Activated CD8-positive, alpha-beta memory T cell treated with anti-CD3 and anti-CD28 coated beads, Interleukin-2, amount 50 U/mL, for 48 hours (primary cell): ENCODE data around the gene GJD2.

Source experiments
- DNase-seq: peaks from one replicate; pipeline ENCODE4 v3.0.0-alpha.2; 2020

Gene GJD2

GRCh38 chr15:34772312-34772711 is 17.5 kb upstream of the GJD2 start:
- DNase-seq, result no peak

- no peak for DNase-seq
These were observed 14.9 kb upstream of the GJD2 start for GRCh38 chr15:34769711-34770110.

GRCh38 chr15:34768530-34768929 is 13.7 kb upstream of the GJD2 start:
- DNase-seq, result no peak

GRCh38 chr15:34765741-34766140 is 10.9 kb upstream of the GJD2 start:
- no peak for DNase-seq

GRCh38 chr15:34760909-34761308 is 6.1 kb upstream of the GJD2 start:
- no peak for DNase-seq

- no peak for DNase-seq
These were observed 5.2 kb upstream of the GJD2 start for GRCh38 chr15:34759992-34760391.

GRCh38 chr15:34759347-34759746 is 4.5 kb upstream of the GJD2 start:
- DNase-seq, result no peak

GRCh38 chr15:34757262-34757661 is 2.5 kb upstream of the GJD2 start:
- no peak for DNase-seq

- no peak for DNase-seq
These were observed 598 bp upstream of the GJD2 start for GRCh38 chr15:34755419-34755773.

GRCh38 chr15:34754171-34754601 is 612 bp downstream of the GJD2 start:
- DNase-seq, result no peak

GRCh38 chr15:34753236-34753894 is 1.4 kb downstream of the GJD2 start:
- no peak for DNase-seq

GRCh38 chr15:34749691-34750090 is 5.1 kb downstream of the GJD2 start:
- no peak for DNase-seq

- DNase-seq, result no peak
These were observed 15.5 kb downstream of the GJD2 start for GRCh38 chr15:34739346-34739745.

- no peak for DNase-seq
These were observed 16.8 kb downstream of the GJD2 start for GRCh38 chr15:34738002-34738401.

- DNase-seq, result no peak
These were observed 17.3 kb downstream of the GJD2 start for GRCh38 chr15:34737477-34737876.

- no peak for DNase-seq
These were observed 20.5 kb downstream of the GJD2 start for GRCh38 chr15:34734303-34734702.

GRCh38 chr15:34733621-34734020 is 21.2 kb downstream of the GJD2 start:
- no peak for DNase-seq

GRCh38 chr15:34732430-34732829 is 22.4 kb downstream of the GJD2 start:
- DNase-seq, result no peak

GRCh38 chr15:34730701-34731100 is 24.1 kb downstream of the GJD2 start:
- no peak for DNase-seq

GRCh38 chr15:34729886-34730285 is 24.9 kb downstream of the GJD2 start:
- DNase-seq, result no peak

GRCh38 chr15:34729056-34729455 is 25.7 kb downstream of the GJD2 start:
- no peak for DNase-seq

GRCh38 chr15:34726406-34727100 is 28.2 kb downstream of the GJD2 start:
- DNase-seq, result no peak

GRCh38 chr15:34725556-34725955 is 29.2 kb downstream of the GJD2 start:
- no peak for DNase-seq

GRCh38 chr15:34724481-34724880 is 30.3 kb downstream of the GJD2 start:
- DNase-seq, result no peak

- DNase-seq, result no peak
These were observed 32.4 kb downstream of the GJD2 start for GRCh38 chr15:34722439-34722836.
